Measurements from ENCODE around the gene GAB2.

Gene GAB2

DNA sequence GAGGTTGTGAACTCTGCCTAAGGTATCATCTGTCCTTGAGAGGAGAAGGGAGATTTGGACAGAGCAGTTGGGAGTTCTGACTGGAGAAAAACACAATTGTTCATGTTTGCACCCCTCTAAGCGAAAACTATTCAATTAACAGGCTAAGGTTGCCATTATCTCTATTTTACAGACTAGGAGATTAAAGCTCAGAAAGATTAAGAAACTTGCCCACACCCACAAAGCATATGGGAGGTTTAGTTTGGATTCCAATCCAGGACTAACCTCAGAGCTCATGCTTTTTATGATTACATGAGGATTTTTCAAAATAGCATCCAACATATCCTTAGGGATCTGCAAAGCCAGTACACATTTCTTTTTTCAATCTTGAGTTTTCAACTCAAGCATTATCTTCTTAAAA lies 22.0 kb downstream of the GAB2 start:
- no peak overlapping the region for H3K4me3 ChIP-seq (ENCODE audit: control insufficient read depth, low read depth, low read length)
- no peak for TF ChIP-seq CTCF (conservative IDR thresholded peaks at IDR 0.05; ENCODE audit: control insufficient read depth, insufficient read depth, low read depth, low read length)
- DNase-seq (ENCODE audit: low read depth) = no peak

GRCh38 chr11:78392854-78393253 lies 24.8 kb downstream of the GAB2 start:
- H3K4me3 ChIP-seq (ENCODE audit: control insufficient read depth, low read depth, low read length) = no peak overlapping the region
- no peak for TF ChIP-seq CTCF (conservative IDR thresholded peaks at IDR 0.05; ENCODE audit: control insufficient read depth, insufficient read depth, low read depth, low read length)
- DNase-seq (ENCODE audit: low read depth) = no peak

GRCh38 chr11:78391424-78391823 lies 26.2 kb downstream of the GAB2 start:
- TF ChIP-seq CTCF (conservative IDR thresholded peaks at IDR 0.05; ENCODE audit: control insufficient read depth, insufficient read depth, low read depth, low read length) = no peak
- no peak overlapping the region for H3K4me3 ChIP-seq (ENCODE audit: control insufficient read depth, low read depth, low read length)
- DNase-seq (ENCODE audit: low read depth) = no peak

- DNase-seq (ENCODE audit: low read depth) = no peak
- no peak for TF ChIP-seq CTCF (conservative IDR thresholded peaks at IDR 0.05; ENCODE audit: control insufficient read depth, insufficient read depth, low read depth, low read length)
- no peak overlapping the region for H3K4me3 ChIP-seq (ENCODE audit: control insufficient read depth, low read depth, low read length)
Observed at GRCh38 chr11:78390809-78391208, 26.8 kb downstream of the GAB2 start.

DNA sequence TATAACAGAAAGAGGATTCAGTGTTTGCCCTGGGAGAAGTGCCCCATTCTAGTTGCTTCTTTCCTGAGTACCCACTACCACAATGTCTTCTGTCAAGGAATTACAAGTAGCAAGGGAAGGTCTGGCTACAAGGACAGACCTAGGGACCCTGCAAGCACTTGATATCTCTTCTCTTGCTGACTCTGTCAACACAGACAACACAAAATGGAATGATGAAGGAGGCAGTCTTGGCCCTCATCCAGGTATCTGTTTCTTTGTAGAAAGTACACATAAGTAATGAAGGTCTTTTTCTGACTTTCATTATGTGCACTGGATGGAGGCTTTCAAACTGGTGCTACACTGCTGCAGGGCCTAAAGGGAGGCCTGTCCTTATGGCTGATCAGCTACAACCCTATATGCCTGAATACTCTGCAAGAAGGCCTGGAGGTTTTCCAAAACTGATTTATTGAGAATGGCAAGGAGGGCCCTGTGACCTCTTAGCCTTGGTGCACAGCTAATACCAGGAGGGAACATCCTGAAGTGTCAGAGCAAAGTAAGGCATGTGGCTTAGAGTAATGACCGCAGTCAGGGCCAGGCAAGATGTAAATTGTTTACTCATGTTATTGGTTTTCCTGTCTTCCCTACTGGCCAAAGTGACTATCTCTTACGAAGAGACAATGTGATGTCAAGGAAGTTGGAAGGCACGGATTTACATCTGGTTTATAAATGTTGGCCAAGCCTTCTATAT lies 31.2 kb downstream of the GAB2 start:
- DNase-seq (ENCODE audit: low read depth) = no peak
- TF ChIP-seq CTCF (conservative IDR thresholded peaks at IDR 0.05; ENCODE audit: control insufficient read depth, insufficient read depth, low read depth, low read length) = no peak
- H3K4me3 ChIP-seq (ENCODE audit: control insufficient read depth, low read depth, low read length) = no peak overlapping the region

- H3K4me3 ChIP-seq (ENCODE audit: control insufficient read depth, low read depth, low read length) = no peak overlapping the region
- TF ChIP-seq CTCF (conservative IDR thresholded peaks at IDR 0.05; ENCODE audit: control insufficient read depth, insufficient read depth, low read depth, low read length) = no peak
- DNase-seq (ENCODE audit: low read depth) = no peak
Observed at GRCh38 chr11:78385205-78385604, 32.4 kb downstream of the GAB2 start.

GRCh38 chr11:78384231-78384630 lies 33.4 kb downstream of the GAB2 start:
- TF ChIP-seq CTCF (conservative IDR thresholded peaks at IDR 0.05; ENCODE audit: control insufficient read depth, insufficient read depth, low read depth, low read length) = no peak
- no peak for DNase-seq (ENCODE audit: low read depth)
- no peak overlapping the region for H3K4me3 ChIP-seq (ENCODE audit: control insufficient read depth, low read depth, low read length)
